Middle frontal gyrus (tissue), 1 donor: ENCODE data around the gene NHLH2.

ENCODE experiments used
- DNase-seq: peaks from one replicate; pipeline ENCODE4 v3.0.0-alpha.2; 2015; ENCODE audit warnings: low spot score; ENCODE audit errors: extremely low spot score

Gene NHLH2

GRCh38 chr1:115840605-115841460, at the start of gene NHLH2:
NHLH2 (minus strand) TSS chr1:115841126; CDS start chr1:115838372, 2,754 bp downstream.
- DNase-seq: no peak

GRCh38 chr1:115890580-115890979, 49.7 kb upstream of the NHLH2 start:
- no peak for DNase-seq

DNA sequence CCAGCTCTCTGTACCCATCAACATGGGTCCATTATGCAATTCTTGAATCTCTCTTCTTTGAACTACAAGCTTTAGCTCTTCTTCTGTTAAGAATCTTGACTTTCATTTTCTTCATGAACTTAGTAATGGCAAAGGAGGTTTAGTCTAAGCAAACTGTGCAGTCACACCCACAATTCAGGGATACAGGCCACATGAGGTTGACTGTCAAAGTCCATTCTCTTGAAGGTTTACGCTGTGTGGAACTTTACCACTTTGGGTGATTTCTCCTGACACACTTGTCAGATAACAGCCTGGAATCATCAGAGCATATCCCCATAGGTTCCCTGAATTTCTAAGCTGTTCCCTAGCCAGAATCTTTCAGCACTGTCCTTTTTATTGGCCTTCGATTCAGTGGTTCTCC, 48.0 kb upstream of the NHLH2 start:
- no peak for DNase-seq

GRCh38 chr1:115882913-115883902, 42.3 kb upstream of the NHLH2 start:
- DNase-seq: no peak

GRCh38 chr1:115880981-115881672, 40.2 kb upstream of the NHLH2 start:
- DNase-seq: no peak

GRCh38 chr1:115879977-115880376, 39.1 kb upstream of the NHLH2 start:
- no peak for DNase-seq

GRCh38 chr1:115877511-115877910, 36.6 kb upstream of the NHLH2 start:
- no peak for DNase-seq

GRCh38 chr1:115874904-115875303, 34.0 kb upstream of the NHLH2 start:
- no peak for DNase-seq

- DNase-seq: no peak
Measured at GRCh38 chr1:115874497-115874896, 33.6 kb upstream of the NHLH2 start.

DNA sequence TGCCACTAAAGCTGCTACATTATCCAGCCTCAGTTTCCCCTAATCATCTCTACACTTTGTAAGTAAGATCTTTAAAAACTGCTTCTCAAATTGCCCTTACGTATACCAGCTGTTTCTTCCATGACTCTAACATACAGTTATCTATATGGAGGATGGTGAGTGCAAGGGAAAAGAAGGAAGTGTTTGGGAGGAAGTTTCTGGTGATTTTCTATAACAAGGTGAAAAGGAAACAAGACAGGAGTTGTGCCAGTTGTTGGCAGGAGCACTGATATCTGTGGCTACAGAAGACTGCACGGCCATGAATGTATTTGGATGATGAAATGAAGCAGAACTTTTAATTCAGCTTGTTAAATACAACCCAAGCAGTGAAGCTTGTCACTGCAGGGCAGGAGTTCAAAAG, 32.3 kb upstream of the NHLH2 start:
- DNase-seq: no peak

GRCh38 chr1:115869064-115869463, 28.1 kb upstream of the NHLH2 start:
- DNase-seq: no peak

GRCh38 chr1:115867216-115867615, 26.3 kb upstream of the NHLH2 start:
- no peak for DNase-seq

DNA sequence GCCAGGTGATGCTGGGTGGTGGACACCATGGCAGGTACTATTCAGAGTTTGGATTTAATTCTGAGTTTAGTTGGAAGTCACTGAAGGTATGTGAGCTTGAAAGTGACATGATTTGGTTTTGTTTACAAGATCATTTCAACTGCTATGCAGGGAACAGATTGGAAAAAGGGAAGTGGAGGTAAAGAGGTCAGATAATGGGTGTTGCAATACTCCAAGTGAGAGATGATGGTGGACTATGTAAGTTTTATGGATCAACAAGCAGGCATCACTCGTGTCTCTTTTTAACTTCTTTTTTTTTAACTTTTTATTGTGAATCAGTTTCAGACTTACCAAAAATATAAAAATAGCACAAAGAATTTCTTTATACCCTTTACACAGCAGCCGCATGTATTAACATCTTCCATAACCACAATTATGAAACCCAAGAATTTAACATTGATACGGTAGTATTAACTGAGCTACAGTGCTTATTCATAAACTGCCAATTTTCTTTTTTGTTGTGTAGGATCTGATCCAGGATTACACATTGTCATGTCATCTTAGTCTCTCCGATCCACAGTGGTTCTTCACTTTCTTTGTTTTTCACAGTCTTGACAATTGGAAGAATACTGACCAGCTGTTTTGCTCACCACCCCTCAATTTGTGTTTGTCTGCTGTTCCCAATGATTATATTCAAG, 24.9 kb upstream of the NHLH2 start:
- DNase-seq: no peak

- DNase-seq: no peak
Measured at GRCh38 chr1:115862403-115862802, 21.5 kb upstream of the NHLH2 start.

GRCh38 chr1:115854005-115854404, 13.1 kb upstream of the NHLH2 start:
- no peak for DNase-seq

DNA sequence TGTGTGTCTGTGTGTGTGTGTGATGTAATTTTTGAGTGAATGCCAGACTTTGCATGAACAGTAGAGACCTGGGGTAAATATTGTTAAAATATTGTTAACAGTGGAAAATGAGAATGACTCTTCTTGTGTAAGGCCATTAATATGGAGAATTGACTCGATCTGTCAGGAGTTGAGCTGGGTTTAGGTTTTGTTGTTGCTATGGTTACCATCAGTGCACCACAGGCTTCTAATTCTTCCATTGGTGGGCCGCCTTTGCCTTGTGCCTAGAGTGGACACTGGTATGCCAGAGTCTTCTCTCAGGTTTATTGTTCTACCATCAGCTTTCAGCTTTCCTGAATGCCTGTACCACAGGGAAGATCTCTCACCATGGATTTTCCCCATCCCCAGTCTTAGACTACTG, 10.0 kb upstream of the NHLH2 start:
- DNase-seq: no peak

DNA sequence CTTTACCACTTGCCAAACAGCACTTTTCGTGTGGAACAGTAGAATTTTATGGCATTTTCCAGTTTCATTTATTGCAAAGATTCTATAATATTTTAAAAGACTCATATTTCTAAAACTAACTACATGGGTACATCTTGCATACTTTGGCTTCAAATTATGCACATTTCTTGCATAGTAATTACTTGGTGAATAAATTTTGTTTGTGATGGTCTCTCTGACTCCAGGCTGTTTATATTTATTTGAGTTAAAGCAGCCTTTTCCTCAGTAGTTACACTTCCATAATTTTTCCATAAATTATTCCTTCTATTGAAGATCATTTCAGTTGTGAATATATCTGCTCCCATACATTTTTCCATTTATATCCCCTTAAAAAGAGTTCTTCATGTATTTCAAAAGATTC, 6.9 kb upstream of the NHLH2 start:
- DNase-seq: no peak

GRCh38 chr1:115842948-115843347, 2.0 kb upstream of the NHLH2 start:
- DNase-seq: no peak

DNA sequence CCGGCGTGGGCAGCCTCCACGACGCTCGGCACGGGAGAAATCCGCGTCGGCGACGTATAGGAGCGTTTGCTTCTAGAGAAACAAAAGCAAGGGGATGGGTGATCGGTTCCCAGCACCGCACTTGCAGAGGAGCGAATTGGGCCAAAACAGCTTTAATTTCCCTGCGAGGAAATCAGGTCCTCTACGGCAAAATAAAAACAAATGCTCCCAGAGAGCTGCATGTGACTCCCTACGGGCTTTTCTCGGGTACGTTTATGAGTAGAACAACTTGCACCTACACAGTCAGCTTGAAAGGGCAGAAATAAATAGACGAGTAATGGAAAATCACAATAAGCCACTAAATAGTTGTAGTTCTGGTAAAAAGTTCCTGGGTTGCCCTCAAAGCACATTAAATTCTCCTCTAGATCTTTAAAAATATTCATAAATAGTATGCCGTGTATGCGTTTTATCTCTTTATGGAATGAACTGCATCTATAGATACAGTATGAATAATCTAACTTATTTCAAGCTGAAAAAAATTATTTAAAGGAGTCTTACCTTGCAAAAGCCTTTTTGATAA, 1.2 kb downstream of the NHLH2 start:
- DNase-seq: no peak

GRCh38 chr1:115839029-115839678, 1.8 kb downstream of the NHLH2 start:
- no peak for DNase-seq
